Right atrium auricular region (tissue), 2 donors: ENCODE results near the gene RAPGEF4. TPM values are rescaled to one million over a fixed set of nuclear protein-coding genes. Genes with fewer than 3 reads are reported as not detected.

Source experiments
- DNase-seq: peaks from one replicate; pipeline ENCODE4 v3.0.0-alpha.2; 2019; ENCODE audit warnings: low spot score
- H3K27ac ChIP-seq, 2 donors: fragments of 200-600 bp; sonication (generic); 1 replicate in 1 of 2; 2 replicates in 1 of 2; pipeline ENCODE4 v1.5.1; 2016 to 2019
- H3K27me3 ChIP-seq, 2 donors: fragments of 200-600 bp; sonication (generic); one replicate each; pipeline versions ENCODE4 v1.5.1 to v1.6.0; 2017 to 2019
- H3K36me3 ChIP-seq: fragments of 200-600 bp; sonication (generic); one replicate; pipeline ENCODE4 v1.5.1; 2016
- H3K4me1 ChIP-seq, 2 donors: fragments of 200-600 bp; sonication (generic); one replicate each; pipeline versions ENCODE4 v1.5.1 to v1.6.0; 2017 to 2019
- H3K4me3 ChIP-seq, 2 donors: fragments of 200-600 bp; sonication (generic); 1 replicate in 1 of 2; 2 replicates in 1 of 2; pipeline ENCODE4 v1.5.1; 2017 to 2019; ENCODE audit warnings: mild to moderate bottlenecking in 1 of 2, moderate library complexity in 1 of 2
- H3K9me3 ChIP-seq, 2 donors: fragments of 200-600 bp; sonication (generic); one replicate each; pipeline ENCODE4 v1.5.1; 2019
- total RNA-seq, 2 donors: library from RNA; depleted of rRNA; stranded (reverse); fragments of >200 nt; gene quantifications; one replicate each; pipeline ENCODE4 v1.1.0, GENCODE V29; 2016
- TF ChIP-seq, protein P1 (sequence below), 2 donors: fragments of 200-600 bp; sonication (generic); IDR thresholded peaks; one replicate each; pipeline ENCODE4 v1.5.1; 2019; ENCODE audit warnings: antibody characterized with exemption in 2 of 2

RAPGEF4 gene
- total RNA-seq, 2 donors from 2014 or later: 6.2 to 14.1 TPM

DNA sequence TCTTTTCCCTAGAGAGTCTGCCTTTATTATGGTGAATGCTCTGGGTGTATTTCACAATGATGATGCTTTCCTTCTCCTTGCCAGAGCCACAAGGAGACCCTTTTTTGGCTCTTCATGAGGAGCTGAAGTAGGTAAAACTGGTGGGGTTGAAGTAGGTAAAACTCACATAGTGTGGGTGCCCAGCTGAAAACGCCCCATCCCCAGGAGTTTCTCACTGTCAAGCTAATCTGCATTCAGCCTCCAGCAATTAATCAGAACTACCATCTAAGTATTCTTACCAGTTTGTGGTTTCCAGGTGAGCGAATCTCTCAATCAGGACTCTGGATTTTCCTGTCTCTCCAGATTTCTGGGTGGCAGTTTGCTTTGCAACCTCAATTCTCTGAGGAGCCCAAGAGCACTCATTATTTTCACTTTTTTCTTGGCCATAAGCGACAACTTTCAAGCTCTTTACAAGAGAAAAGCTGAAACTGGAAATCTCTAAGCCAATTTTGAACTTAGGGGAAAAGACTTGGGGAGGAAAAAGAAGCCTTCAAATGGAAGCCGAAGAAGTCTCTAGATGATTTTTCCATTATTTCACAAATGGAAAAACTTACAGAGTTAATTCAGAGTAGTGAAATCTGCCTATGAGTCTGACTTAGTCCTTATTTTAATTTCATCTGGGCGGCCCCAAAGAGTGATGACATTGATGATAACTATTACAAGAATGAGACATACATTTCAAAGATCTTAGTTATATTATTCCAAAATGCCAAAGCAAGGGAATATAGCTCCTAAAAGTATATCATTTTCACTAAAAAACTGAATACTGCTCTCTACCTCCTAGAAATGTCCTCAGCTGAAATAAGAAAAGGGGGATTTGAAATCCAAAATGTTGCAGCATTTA is 218.6 kb downstream of the RAPGEF4 start:
- Histone ChIP-seq H3K36me3 (no peaks in the 10 kb centered on the region), H3K4me3 (no peak overlapping the region), H3K4me1 (no peaks in the 10 kb centered on the region), H3K27ac (no peak overlapping the region), H3K9me3 (no peaks in the 10 kb centered on the region), H3K27me3 (no peaks in the 10 kb centered on the region)
- TF ChIP-seq, protein P1, sequence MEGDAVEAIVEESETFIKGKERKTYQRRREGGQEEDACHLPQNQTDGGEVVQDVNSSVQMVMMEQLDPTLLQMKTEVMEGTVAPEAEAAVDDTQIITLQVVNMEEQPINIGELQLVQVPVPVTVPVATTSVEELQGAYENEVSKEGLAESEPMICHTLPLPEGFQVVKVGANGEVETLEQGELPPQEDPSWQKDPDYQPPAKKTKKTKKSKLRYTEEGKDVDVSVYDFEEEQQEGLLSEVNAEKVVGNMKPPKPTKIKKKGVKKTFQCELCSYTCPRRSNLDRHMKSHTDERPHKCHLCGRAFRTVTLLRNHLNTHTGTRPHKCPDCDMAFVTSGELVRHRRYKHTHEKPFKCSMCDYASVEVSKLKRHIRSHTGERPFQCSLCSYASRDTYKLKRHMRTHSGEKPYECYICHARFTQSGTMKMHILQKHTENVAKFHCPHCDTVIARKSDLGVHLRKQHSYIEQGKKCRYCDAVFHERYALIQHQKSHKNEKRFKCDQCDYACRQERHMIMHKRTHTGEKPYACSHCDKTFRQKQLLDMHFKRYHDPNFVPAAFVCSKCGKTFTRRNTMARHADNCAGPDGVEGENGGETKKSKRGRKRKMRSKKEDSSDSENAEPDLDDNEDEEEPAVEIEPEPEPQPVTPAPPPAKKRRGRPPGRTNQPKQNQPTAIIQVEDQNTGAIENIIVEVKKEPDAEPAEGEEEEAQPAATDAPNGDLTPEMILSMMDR (IDR thresholded peaks at IDR 0.05): no peak
- DNase-seq: no peak

DNA sequence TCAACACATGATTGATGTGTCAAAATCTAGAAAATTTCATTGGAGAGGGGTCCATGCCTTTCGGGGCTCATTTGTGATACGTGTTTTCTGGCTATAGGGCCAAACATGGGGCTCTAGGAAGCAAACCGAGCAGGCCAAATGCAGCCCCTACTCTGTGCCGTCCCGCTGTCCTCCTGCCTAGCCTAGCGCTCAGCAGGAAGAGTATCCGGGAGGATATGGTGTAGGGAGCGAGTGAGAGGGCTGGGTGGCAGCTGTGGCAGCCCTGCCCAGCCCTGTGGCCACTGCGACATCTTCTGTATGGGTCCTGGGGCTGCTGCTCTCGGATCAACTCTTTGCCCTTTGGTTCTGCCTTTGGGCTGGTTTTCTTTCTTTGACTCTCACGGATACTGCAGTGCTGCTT is 219.9 kb downstream of the RAPGEF4 start:
- no peaks in the 10 kb centered on the region for H3K4me1 ChIP-seq
- H3K27ac ChIP-seq: no peak overlapping the region
- no peaks in the 10 kb centered on the region for H3K36me3 ChIP-seq
- no peaks in the 10 kb centered on the region for H3K9me3 ChIP-seq
- H3K27me3 ChIP-seq: no peaks in the 10 kb centered on the region
- no peak for DNase-seq
- H3K4me3 ChIP-seq: no peak overlapping the region
- TF ChIP-seq, protein P1 (IDR thresholded peaks at IDR 0.05): no peak

DNA sequence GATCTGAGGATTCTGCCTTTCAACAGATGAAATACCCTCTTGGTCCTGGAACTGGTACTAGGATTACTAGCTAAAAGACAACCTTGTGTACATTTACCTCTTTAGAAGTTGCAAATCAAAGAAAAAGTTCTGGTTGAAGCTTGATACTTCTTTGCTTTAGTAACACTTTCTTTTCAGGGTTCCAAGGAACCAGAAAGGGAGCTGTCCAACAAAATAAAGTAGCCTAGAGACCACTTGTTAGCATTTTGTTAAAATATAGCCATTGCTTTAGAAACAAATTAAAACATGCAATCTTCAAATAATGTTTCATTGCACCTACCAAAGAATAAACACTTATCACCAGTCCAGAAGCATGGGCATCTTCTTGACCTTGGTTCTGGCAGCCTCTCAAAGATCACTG is 222.1 kb downstream of the RAPGEF4 start:
- Histone ChIP-seq H3K27ac (no peak overlapping the region), H3K9me3 (no peaks in the 10 kb centered on the region), H3K36me3 (no peaks in the 10 kb centered on the region), H3K4me3 (no peak overlapping the region), H3K4me1 (no peaks in the 10 kb centered on the region), H3K27me3 (no peaks in the 10 kb centered on the region)
- no peak for DNase-seq
- TF ChIP-seq, protein P1 (IDR thresholded peaks at IDR 0.05): no peak

DNA sequence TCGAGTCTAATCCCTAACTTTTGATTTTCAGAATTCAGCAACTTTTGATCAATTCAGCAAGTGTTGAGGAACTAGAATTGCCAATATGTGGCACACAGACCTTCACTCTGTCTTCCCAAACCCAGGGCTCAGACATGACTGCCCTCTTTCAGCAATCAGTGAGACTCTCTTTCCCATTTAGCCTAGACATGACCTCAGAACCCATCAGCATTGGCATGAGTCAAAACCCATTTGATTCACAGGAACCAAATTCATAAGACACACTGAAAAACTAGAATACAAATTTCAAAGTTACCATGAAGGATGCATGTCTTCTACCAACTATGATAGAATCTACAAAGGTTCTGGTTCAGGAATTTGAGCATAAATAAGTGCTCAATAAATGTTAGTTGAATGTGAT is 226.4 kb downstream of the RAPGEF4 start:
- Histone ChIP-seq H3K27ac (no peak overlapping the region), H3K9me3 (no peaks in the 10 kb centered on the region)
- TF ChIP-seq, protein P1 (IDR thresholded peaks at IDR 0.05): no peak

DNA sequence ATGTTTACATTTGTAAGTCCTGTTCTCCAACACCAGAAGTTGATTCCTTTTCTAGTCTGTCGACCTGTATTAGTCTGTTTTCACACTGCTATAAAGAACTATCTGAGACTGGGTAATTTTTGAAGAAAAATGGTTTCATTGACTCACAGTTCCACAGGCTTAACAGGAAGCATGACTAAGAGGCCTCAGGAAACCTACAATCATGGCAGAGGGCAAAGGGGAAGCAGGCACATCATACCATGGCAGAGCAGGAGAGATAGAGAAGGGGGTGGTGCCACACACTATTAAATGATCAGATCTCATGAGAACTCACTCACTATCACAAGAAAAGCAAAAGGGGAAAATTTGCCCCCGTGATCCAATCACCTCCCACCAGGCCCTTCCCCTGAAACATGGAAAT is 227.2 kb downstream of the RAPGEF4 start:
- Histone ChIP-seq H3K4me3 (no peak overlapping the region), H3K27me3 (no peaks in the 10 kb centered on the region), H3K36me3 (no peaks in the 10 kb centered on the region), H3K27ac (no peak overlapping the region), H3K4me1 (peaks cover 0 to 13% of the 10 kb centered on the region in 2 donors), H3K9me3 (no peaks in the 10 kb centered on the region)
- no peak for DNase-seq
- TF ChIP-seq, protein P1 (IDR thresholded peaks at IDR 0.05): no peak

More for the DNA sequence above, 226.4 kb downstream of the RAPGEF4 start:
- Histone ChIP-seq H3K36me3 (no peaks in the 10 kb centered on the region), H3K4me3 (no peak overlapping the region), H3K27me3 (no peaks in the 10 kb centered on the region), H3K4me1 (peaks cover 0 to 6% of the 10 kb centered on the region in 2 donors)
- DNase-seq: no peak
